K562 (cell line): ENCODE results near the gene CRKL. TPM values are rescaled to one million over a fixed set of nuclear protein-coding genes. Genes with fewer than 3 reads are reported as not detected.

Source experiments
- ARNT ChIP-seq, 2 experiments: fragments of 450-650 bp; IDR thresholded peaks; 2 replicates each; pipeline ENCODE4 v1.6.1; 2016; ENCODE audit warnings: mild to moderate bottlenecking in 1 of 2
- CREB5 ChIP-seq: fragments of 250-450 bp; sonication (Bioruptor Pico); IDR thresholded peaks from 2 replicates; pipeline ENCODE4 v1.5.0; 2020; ENCODE audit warnings: mild to moderate bottlenecking
- FOXA3 ChIP-seq, 2 experiments: fragments of 450-650 bp in 1 of 2; sonication (generic) in 1 of 2; formaldehyde crosslinking; IDR thresholded peaks in 1 of 2; conservative IDR thresholded peaks in 1 of 2; 2 replicates each; pipeline versions ENCODE4 v1.4.0 to v1.8.0; 2020 to 2022; ENCODE audit warnings: mild to moderate bottlenecking in 2 of 2, missing genetic modification reagents in 1 of 2
- GTF2E2 ChIP-seq: fragments of 200-800 bp; sonication (Bioruptor generic); IDR thresholded peaks from 2 replicates; pipeline ENCODE4 v1.6.1; 2016; ENCODE audit warnings: missing genetic modification characterization, missing compliant biosample characterization
- HDGF ChIP-seq: fragments of 450-650 bp; IDR thresholded peaks from 2 replicates; pipeline ENCODE4 v1.6.1; 2016
- MCM2 ChIP-seq: fragments of 450-650 bp; IDR thresholded peaks from 2 replicates; pipeline ENCODE4 v1.6.1; 2017; ENCODE audit warnings: low read depth, mild to moderate bottlenecking
- MEF2D ChIP-seq: conservative IDR thresholded peaks from 2 replicates; pipeline ENCODE4 v1.6.1; 2016; ENCODE audit warnings: low read depth, missing genetic modification characterization, missing compliant biosample characterization
- NCOA4 ChIP-seq: fragments of 450-650 bp; IDR thresholded peaks from 2 replicates; pipeline ENCODE4 v1.6.1; 2018; ENCODE audit warnings: mild to moderate bottlenecking; ENCODE audit not compliant: partially characterized antibody
- POLR3G ChIP-seq: IDR thresholded peaks from 2 replicates; pipeline ENCODE4 v1.6.1; 2011; ENCODE audit not compliant: insufficient read length, insufficient replicate concordance; ENCODE audit errors: extremely low read depth
- SRSF7 ChIP-seq: fragments of 200-400 bp; formaldehyde crosslinking; optimal IDR thresholded peaks from 2 replicates; pipeline ENCODE3; 2017; ENCODE audit warnings: mild to moderate bottlenecking, low read depth, low read length
- TARDBP ChIP-seq: fragments of 450-650 bp; IDR thresholded peaks from 2 replicates; pipeline ENCODE4 v1.6.1; 2016
- ZBTB17 ChIP-seq: fragments of 450-650 bp; formaldehyde crosslinking; IDR thresholded peaks from 2 replicates; pipeline ENCODE4 v1.4.0; 2020; ENCODE audit warnings: mild to moderate bottlenecking
- ZC3H4 ChIP-seq: sonication (generic); formaldehyde crosslinking; IDR thresholded peaks from 2 replicates; pipeline ENCODE4 v1.9.0; 2021; ENCODE audit warnings: missing genetic modification reagents, borderline replicate concordance
- ZNF134 ChIP-seq: fragments of 250-450 bp; sonication (Bioruptor Pico); conservative IDR thresholded peaks from 2 replicates; pipeline ENCODE4 v1.4.0; 2020
- ZNF408 ChIP-seq: fragments of 250-450 bp; sonication (Bioruptor Pico); IDR thresholded peaks from 2 replicates; pipeline ENCODE4 v1.4.0; 2020; ENCODE audit warnings: low read depth, mild to moderate bottlenecking, moderate library complexity
- polyA plus RNA-seq, 8 experiments: library from polyadenylated mRNA; depleted of rRNA in 4 of 8; stranded (reverse) in 5 of 8; unstranded in 3 of 8; fragments of >200 nt; fragmentation: Nextera tagmentation in 2 of 8; fragmentation: Illumina TruSeq in 1 of 8; extraction: Ambion mirVana in 2 of 8; extraction: Trizol in 1 of 8; gene quantifications; 2 replicates each; pipeline versions ENCODE4 v1.2.1 to v1.2.3, GENCODE V29; 2011 to 2014; ENCODE audit warnings: inconsistent platforms in 1 of 8, missing spikeins in 1 of 8
- total RNA-seq, 7 experiments: library from RNA; depleted of rRNA in 6 of 7; stranded (reverse); fragments of >200 nt in 6 of 7; fragmentation: Illumina TruSeq in 2 of 7; extraction: Trizol in 2 of 7; gene quantifications; 2 replicates each; pipeline versions ENCODE4 v1.2.1 to v1.2.3, GENCODE V29; 2011 to 2021; ENCODE audit warnings: low replicate concordance in 1 of 7

CRKL gene
- total and polyA plus RNA-seq, 9 of the 15 experiments (the other 6 are each of a cell fraction or from before 2014, with no cell fraction given) = 100 to 263 (median 124) TPM

GRCh38 chr22:21000987-21001600, 83.9 kb downstream of the CRKL start (continued):
- TF ChIP-seq ZBTB17 (CRISPR knock-in tag) (0 out of 2 replicates have a peak, but pooled peaks have one; percentile 6), HDGF (no peak), FOXA3 (CRISPR knock-in tag; conservative IDR thresholded peaks at IDR 0.05 in 1 of 2, IDR thresholded peaks at IDR 0.05 in 1 of 2) (no peak), ZC3H4 (CRISPR knock-in tag) (no peak), MEF2D (tag) (no peak), POLR3G (no peak), CREB5 (no peak), MCM2 (no peak), TARDBP (no peak), ZNF408 (peak; percentile 21; the same call in 1 of the 2 replicates), SRSF7 (no peak), GTF2E2 (tag) (no peak), ARNT (IDR thresholded peaks at IDR 0.05) (no peak), ZNF134 (CRISPR knock-in tag) (0 out of 2 replicates have a peak, but pooled peaks have one; percentile 30), NCOA4 (no peak)
- TF ChIP-seq, all 486 proteins: peak for 57
